Fibroblast of lung (primary cell): Measurements from ENCODE around the gene XIAP. TPM values are rescaled to one million over a fixed set of nuclear protein-coding genes. Genes with fewer than 3 reads are reported as not detected.

Source experiments
- DNase-seq, 2 donors: peaks; one replicate each; pipeline versions ENCODE4 v3.0.0 to v3.0.0-alpha.2; 2010; ENCODE audit warnings: low read depth in 2 of 2
- H2AFZ ChIP-seq: 2 replicates; pipeline ENCODE4 v1.5.1; 2012; ENCODE audit warnings: low read length, control low read depth, inconsistent platforms
- H3K27ac ChIP-seq: 2 replicates; pipeline ENCODE4 v1.5.1; 2011; ENCODE audit warnings: low read length, control low read depth; ENCODE audit not compliant: insufficient read depth
- H3K27me3 ChIP-seq: 2 replicates; pipeline ENCODE4 v1.5.1; 2011; ENCODE audit warnings: mild to moderate bottlenecking, low read length; ENCODE audit not compliant: control insufficient read depth, insufficient read depth
- H3K36me3 ChIP-seq: 2 replicates; pipeline ENCODE4 v1.5.1; 2011; ENCODE audit warnings: low read length; ENCODE audit not compliant: control insufficient read depth, insufficient read depth
- H3K4me1 ChIP-seq: 2 replicates; pipeline ENCODE4 v1.5.1; 2011; ENCODE audit warnings: low read length; ENCODE audit not compliant: control insufficient read depth, insufficient read depth; ENCODE audit errors: extremely low read depth
- H3K4me2 ChIP-seq: 2 replicates; pipeline ENCODE4 v1.5.1; 2011; ENCODE audit warnings: low read length, control low read depth; ENCODE audit not compliant: insufficient read depth; ENCODE audit errors: extremely low read depth
- H3K4me3 ChIP-seq, 4 experiments: fragments of 200-600 bp in 1 of 4; sonication (generic) in 1 of 4; replicated peaks in 1 of 4; 2 replicates each; pipeline ENCODE4 v1.5.1; 2011 to 2016; ENCODE audit warnings: low read length in 4 of 4, low read depth in 3 of 4, mild to moderate bottlenecking in 3 of 4, control low read depth in 2 of 4, inconsistent platforms in 1 of 4, mixed read lengths in 1 of 4; ENCODE audit not compliant: insufficient read depth in 1 of 4; ENCODE audit errors: control extremely low read depth in 1 of 4
- H3K79me2 ChIP-seq: 2 replicates; pipeline ENCODE4 v1.5.1; 2012; ENCODE audit warnings: mild to moderate bottlenecking, low read length, inconsistent platforms; ENCODE audit not compliant: control insufficient read depth, insufficient read depth
- H3K9ac ChIP-seq: 2 replicates; pipeline ENCODE4 v1.5.1; 2011; ENCODE audit warnings: mild to moderate bottlenecking, low read length, control low read depth; ENCODE audit not compliant: insufficient read depth
- H3K9me3 ChIP-seq: 2 replicates; pipeline ENCODE4 v1.5.1; 2012; ENCODE audit warnings: low read depth, low read length; ENCODE audit not compliant: control insufficient read depth, insufficient read depth
- H4K20me1 ChIP-seq: 2 replicates; pipeline ENCODE4 v1.5.1; 2011; ENCODE audit warnings: low read length; ENCODE audit not compliant: control insufficient read depth, insufficient read depth; ENCODE audit errors: extremely low read depth
- CTCF ChIP-seq, 2 donors: IDR thresholded peaks in 1 of 2; conservative IDR thresholded peaks in 1 of 2; 1 replicate in 1 of 2; 2 replicates in 1 of 2; pipeline ENCODE4 v1.5.1; 2011 to 2012; ENCODE audit warnings: low read length in 2 of 2, control low read depth in 1 of 2, inconsistent platforms in 1 of 2, low read depth in 1 of 2, mild to moderate bottlenecking in 1 of 2
- EZH2 ChIP-seq: IDR thresholded peaks from 2 replicates; pipeline ENCODE4 v1.5.1; 2012; ENCODE audit warnings: low read length, control low read depth, mild to moderate bottlenecking; ENCODE audit errors: missing control alignments
- polyA plus RNA-seq, 2 donors: library from polyadenylated mRNA; depleted of rRNA in 1 of 2; stranded (reverse) in 1 of 2; unstranded in 1 of 2; fragments of >200 nt; gene quantifications; 2 replicates each; pipeline ENCODE4 v1.2.1, GENCODE V29; 2011 to 2012; ENCODE audit warnings: missing spikeins in 1 of 2
- total RNA-seq: library from RNA; depleted of rRNA; stranded (reverse); fragments of >200 nt; gene quantifications from 2 replicates; pipeline ENCODE4 v1.2.1, GENCODE V29; 2014

XIAP gene
- total and polyA plus RNA-seq, 2 donors (not counting 1 experiment from before 2014, with no cell fraction given) = 21.8 to 45.1 TPM

DNA sequence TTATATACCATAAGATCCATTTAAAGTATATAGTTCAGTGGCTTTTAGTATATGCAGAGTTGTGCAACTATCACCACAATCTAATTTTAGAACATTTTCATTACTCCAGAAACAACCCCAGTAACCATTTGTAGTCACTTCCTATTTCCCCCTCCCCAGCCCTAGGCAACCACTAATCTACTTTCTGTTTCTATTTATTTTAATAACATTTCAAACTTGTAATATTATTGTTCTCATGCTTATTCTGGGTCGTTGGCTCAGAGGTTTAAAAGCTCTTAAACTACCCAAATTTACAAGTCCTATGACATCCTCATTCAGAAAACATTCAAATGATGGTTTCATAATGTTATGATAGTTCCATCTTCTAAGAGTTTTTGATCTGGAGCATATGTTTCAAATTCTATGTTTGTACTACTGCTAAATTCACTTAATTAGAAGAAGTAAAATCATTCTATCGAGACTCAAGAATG, 18.4 kb downstream of the XIAP start:
- no peaks in the 10 kb centered on the region for H3K4me1 ChIP-seq
- H3K36me3 ChIP-seq = no peaks in the 10 kb centered on the region
- TF ChIP-seq EZH2 = no peak
- TF ChIP-seq CTCF (conservative IDR thresholded peaks at IDR 0.05 in 1 of 2, IDR thresholded peaks at IDR 0.05 in 1 of 2; ENCODE audit: low read depth in 1 of 2, low read length in 2 of 2) = no peak
- no peak overlapping the region for H3K9ac ChIP-seq
- H3K27me3 ChIP-seq = no peaks in the 10 kb centered on the region
- H3K79me2 ChIP-seq = peaks cover 11% of the 10 kb centered on the region
- H4K20me1 ChIP-seq = no peaks in the 10 kb centered on the region
- H3K4me3 ChIP-seq = peak overlapping the region in 1 of 4 experiments; percentile 17
- no peak overlapping the region for H2AFZ ChIP-seq
- no peaks in the 10 kb centered on the region for H3K9me3 ChIP-seq
- H3K27ac ChIP-seq = no peak overlapping the region
- peak in 1 of 2 donors; percentile 56 for DNase-seq
- peak overlapping the region; percentile 25 for H3K4me2 ChIP-seq

DNA sequence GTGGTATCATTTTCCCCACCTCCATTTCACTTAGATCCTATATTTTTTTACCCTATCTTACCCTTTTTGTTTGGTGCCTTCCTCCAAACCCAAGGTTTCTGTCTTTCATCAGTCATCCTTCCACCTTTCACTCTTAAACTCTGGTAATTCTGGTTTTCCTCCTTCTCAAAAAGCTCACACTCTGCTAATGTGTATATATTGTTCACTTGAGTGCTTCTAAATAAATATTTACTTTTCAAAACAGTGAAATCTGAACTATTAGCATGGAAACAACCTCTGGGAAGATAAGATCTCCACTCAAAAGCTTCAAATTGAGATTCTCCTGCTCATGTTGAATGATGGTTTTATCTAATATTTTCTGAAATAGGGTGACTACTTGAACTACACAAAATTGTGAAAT, 21.5 kb downstream of the XIAP start:
- no peak for DNase-seq
- Histone ChIP-seq H4K20me1 (no peaks in the 10 kb centered on the region), H3K4me1 (no peaks in the 10 kb centered on the region), H3K9ac (no peak overlapping the region), H2AFZ (no peak overlapping the region), H3K36me3 (no peaks in the 10 kb centered on the region), H3K27ac (no peak overlapping the region), H3K27me3 (no peaks in the 10 kb centered on the region), H3K4me2 (no peak overlapping the region), H3K79me2 (peaks cover 3% of the 10 kb centered on the region), H3K4me3 (no peak overlapping the region), H3K9me3 (no peaks in the 10 kb centered on the region)
- TF ChIP-seq CTCF (conservative IDR thresholded peaks at IDR 0.05 in 1 of 2, IDR thresholded peaks at IDR 0.05 in 1 of 2; ENCODE audit: low read depth in 1 of 2, low read length in 2 of 2) = no peak
- no peak for TF ChIP-seq EZH2

GRCh38 chrX:123882391-123882790, 22.5 kb downstream of the XIAP start:
- Histone ChIP-seq H3K9me3 (no peaks in the 10 kb centered on the region), H3K27me3 (no peaks in the 10 kb centered on the region), H3K4me1 (no peaks in the 10 kb centered on the region), H3K36me3 (no peaks in the 10 kb centered on the region), H3K79me2 (peaks cover 2% of the 10 kb centered on the region), H3K4me2 (no peak overlapping the region), H3K27ac (no peak overlapping the region), H3K4me3 (no peak overlapping the region), H3K9ac (no peak overlapping the region), H2AFZ (no peak overlapping the region), H4K20me1 (no peaks in the 10 kb centered on the region)
- TF ChIP-seq EZH2 = no peak
- DNase-seq = no peak
